Thyroid gland (tissue), 4 donors: ENCODE results near the gene LRFN2.

Experiments used
- CTCF ChIP-seq, 6 experiments: fragments of 200-600 bp in 3 of 6; fragments of 450-650 bp in 3 of 6; sonication (generic) in 3 of 6; IDR thresholded peaks; one replicate each; pipeline ENCODE4 v1.5.1; 2016 to 2019; ENCODE audit warnings: antibody characterized with exemption in 6 of 6, mild to moderate bottlenecking in 2 of 6, inconsistent platforms in 1 of 6, moderate library complexity in 1 of 6
- POLR2A ChIP-seq, 2 donors: fragments of 450-650 bp; IDR thresholded peaks; one replicate each; pipeline ENCODE4 v1.6.1; 2017; ENCODE audit warnings: antibody characterized with exemption in 2 of 2, mild to moderate bottlenecking in 2 of 2, moderate library complexity in 1 of 2

GRCh38 chr6:40523505-40524172 lies 63.5 kb downstream of the LRFN2 start:
- TF ChIP-seq CTCF (IDR thresholded peaks at IDR 0.05) (no peak), POLR2A (IDR thresholded peaks at IDR 0.05) (no peak)
